ENCODE data around the gene DHRS13.

DNA sequence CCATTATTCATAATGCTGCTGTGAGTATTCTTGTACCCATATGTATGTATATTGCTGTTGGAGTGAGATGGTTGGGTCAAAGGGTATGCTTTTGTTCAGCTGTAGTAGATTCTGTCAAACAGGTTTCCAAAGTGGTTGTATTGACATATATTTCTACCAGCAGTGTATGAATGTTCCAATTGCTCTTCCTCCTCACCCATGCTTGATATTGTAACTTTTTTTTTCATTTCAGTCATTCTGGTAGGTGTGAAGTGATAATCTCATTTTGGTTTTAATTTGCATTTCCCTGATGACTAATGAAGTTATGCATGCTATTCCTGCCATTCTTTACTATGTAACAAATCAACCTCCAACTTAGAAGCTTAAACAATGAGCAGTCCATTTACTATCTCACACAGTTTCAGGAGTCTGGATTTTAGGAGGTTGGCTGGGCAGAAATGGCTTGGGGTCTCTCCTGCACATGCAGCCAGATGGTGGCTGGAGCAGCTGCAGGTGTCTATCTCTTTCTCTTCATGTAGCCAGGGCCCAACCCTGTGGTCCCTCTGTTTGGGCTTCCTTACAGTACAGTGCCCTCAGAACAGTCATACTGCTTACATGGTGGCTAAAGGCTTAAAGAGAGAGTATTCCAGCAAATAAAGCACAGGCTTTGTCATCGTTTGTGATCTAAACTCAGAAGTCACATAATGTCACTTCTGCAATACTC is 26.9 kb downstream of the DHRS13 start:
- TF ChIP-seq, protein P1, sequence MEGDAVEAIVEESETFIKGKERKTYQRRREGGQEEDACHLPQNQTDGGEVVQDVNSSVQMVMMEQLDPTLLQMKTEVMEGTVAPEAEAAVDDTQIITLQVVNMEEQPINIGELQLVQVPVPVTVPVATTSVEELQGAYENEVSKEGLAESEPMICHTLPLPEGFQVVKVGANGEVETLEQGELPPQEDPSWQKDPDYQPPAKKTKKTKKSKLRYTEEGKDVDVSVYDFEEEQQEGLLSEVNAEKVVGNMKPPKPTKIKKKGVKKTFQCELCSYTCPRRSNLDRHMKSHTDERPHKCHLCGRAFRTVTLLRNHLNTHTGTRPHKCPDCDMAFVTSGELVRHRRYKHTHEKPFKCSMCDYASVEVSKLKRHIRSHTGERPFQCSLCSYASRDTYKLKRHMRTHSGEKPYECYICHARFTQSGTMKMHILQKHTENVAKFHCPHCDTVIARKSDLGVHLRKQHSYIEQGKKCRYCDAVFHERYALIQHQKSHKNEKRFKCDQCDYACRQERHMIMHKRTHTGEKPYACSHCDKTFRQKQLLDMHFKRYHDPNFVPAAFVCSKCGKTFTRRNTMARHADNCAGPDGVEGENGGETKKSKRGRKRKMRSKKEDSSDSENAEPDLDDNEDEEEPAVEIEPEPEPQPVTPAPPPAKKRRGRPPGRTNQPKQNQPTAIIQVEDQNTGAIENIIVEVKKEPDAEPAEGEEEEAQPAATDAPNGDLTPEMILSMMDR (IDR thresholded peaks at IDR 0.05) = no peak
- TF ChIP-seq POLR2A (IDR thresholded peaks at IDR 0.05) = no peak
